PC-3 (cell line): ENCODE results near the gene USP53. TPM values are rescaled to one million over a fixed set of nuclear protein-coding genes. Genes with fewer than 3 reads are reported as not detected.

ENCODE experiments used
- ATAC-seq: fragments of 200-7000 bp; cut with Tn5 transposase; 2 replicates; pipeline ENCODE4 v1.9.1; 2020; ENCODE audit warnings: mild to moderate bottlenecking, moderate library complexity
- BruUV-seq: library from RNA; stranded (reverse); fragments of 400-500 nt; replicated peaks from 2 replicates; lab custom pipeline; 2021; lab: Mats Ljungman, UMichigan
- CTCF ChIA-PET: fragments of 300-600 bp; sonication (Branson Sonifier 250); formaldehyde crosslinking; loops from one replicate; lab custom pipeline; 2022; ENCODE audit warnings: antibody characterized with exemption; lab: Charles Lee
- POLR2A ChIA-PET: fragments of 300-600 bp; sonication (Branson Sonifier 250); formaldehyde crosslinking; loops from one replicate; lab custom pipeline; 2022; ENCODE audit warnings: antibody characterized with exemption; ENCODE audit not compliant: unreplicated experiment; lab: Charles Lee
- DNase-seq: peaks from one replicate; pipeline ENCODE4 v3.0.0-alpha.2; 2015
- H2AFZ ChIP-seq: fragments of 300-600 bp; sonication (generic); 2 replicates; pipeline ENCODE4 v1.6.0; 2016; ENCODE audit warnings: antibody characterized with exemption, low read length
- H3F3A ChIP-seq: fragments of 300-600 bp; sonication (generic); one replicate; pipeline ENCODE4 v1.6.0; 2017; ENCODE audit warnings: antibody characterized with exemption, low read length, control low read depth, mild to moderate bottlenecking; ENCODE audit not compliant: unreplicated experiment
- H3K27ac ChIP-seq: fragments of 300-600 bp; sonication (generic); 2 replicates; pipeline ENCODE4 v1.5.1; 2016; ENCODE audit warnings: mild to moderate bottlenecking, low read length
- H3K27me3 ChIP-seq: fragments of 300-600 bp; sonication (generic); 2 replicates; pipeline ENCODE4 v1.6.1; 2016; ENCODE audit warnings: low read length, mixed read lengths
- H3K36me3 ChIP-seq: fragments of 300-600 bp; sonication (generic); 2 replicates; pipeline ENCODE4 v1.6.1; 2016; ENCODE audit warnings: low read depth, mixed run types, low read length, mixed read lengths
- H3K4me1 ChIP-seq: fragments of 300-600 bp; sonication (generic); 2 replicates; pipeline ENCODE4 v1.5.1; 2016; ENCODE audit warnings: low read length; ENCODE audit not compliant: insufficient read depth
- H3K4me2 ChIP-seq: fragments of 300-600 bp; sonication (generic); 2 replicates; pipeline ENCODE4 v1.6.0; 2016; ENCODE audit warnings: low read length
- H3K4me3 ChIP-seq: fragments of 300-600 bp; sonication (generic); 2 replicates; pipeline ENCODE4 v1.5.1; 2016; ENCODE audit warnings: mild to moderate bottlenecking, low read length, mixed read lengths
- H3K79me2 ChIP-seq: fragments of 300-600 bp; sonication (generic); 2 replicates; pipeline ENCODE4 v1.6.1; 2017; ENCODE audit warnings: low read length, mixed read lengths
- H3K9ac ChIP-seq: fragments of 300-600 bp; sonication (generic); 2 replicates; pipeline ENCODE4 v1.6.0; 2016; ENCODE audit warnings: mild to moderate bottlenecking, low read length
- H3K9me2 ChIP-seq: fragments of 300-600 bp; sonication (generic); replicated peaks from 2 replicates; pipeline ENCODE4 v1.6.1; 2016; ENCODE audit warnings: mixed run types, low read length, mixed read lengths
- H3K9me3 ChIP-seq: fragments of 300-600 bp; sonication (generic); 2 replicates; pipeline ENCODE4 v1.6.1; 2016; ENCODE audit warnings: low read length, mixed read lengths
- H4K20me1 ChIP-seq: fragments of 300-600 bp; sonication (generic); 2 replicates; pipeline ENCODE4 v1.6.1; 2016; ENCODE audit warnings: low read length, mixed read lengths
- EZH2 ChIP-seq: fragments of 300-600 bp; sonication (generic); IDR thresholded peaks from one replicate; pipeline ENCODE4 v1.6.1; 2017; ENCODE audit warnings: antibody characterized with exemption, mild to moderate bottlenecking, low read length; ENCODE audit not compliant: unreplicated experiment
- EZH2phosphoT487 ChIP-seq: fragments of 300-600 bp; sonication (generic); IDR thresholded peaks from 2 replicates; pipeline ENCODE4 v1.6.1; 2018; ENCODE audit warnings: mild to moderate bottlenecking, antibody characterized with exemption, low read length, borderline replicate concordance
- intact Hi-C: fragments of 100-400 bp; cut with micrococcal nuclease; formaldehyde crosslinking; loops from 2 replicates; pipeline ENCODE4 v1.9.0; 2023
- total RNA-seq: library from RNA; depleted of rRNA; stranded (reverse); fragments of >200 nt; gene quantifications from 2 replicates; pipeline ENCODE4 v1.2.3, GENCODE V29; 2014
- TF ChIP-seq, protein P1 (sequence below): fragments of 300-600 bp; sonication (generic); conservative IDR thresholded peaks from 2 replicates; pipeline ENCODE4 v1.5.1; 2017; ENCODE audit warnings: antibody characterized with exemption, low read depth, mild to moderate bottlenecking, low read length

The USP53 gene
- total RNA-seq, 1 experiment from 2014 or later: 8.7 TPM

- Histone ChIP-seq H2AFZ (no peak overlapping the region), H3K36me3 (no peaks in the 10 kb centered on the region), H3K27ac (no peak overlapping the region)
Measured at GRCh38 chr4:119179011-119179410, 33.5 kb upstream of the USP53 start.

GRCh38 chr4:119184128-119184527, 28.4 kb upstream of the USP53 start:
- Histone ChIP-seq H3K9me3 (no peaks in the 10 kb centered on the region), H3K4me2 (no peak overlapping the region), H3K4me1 (no peaks in the 10 kb centered on the region), H3K27ac (no peak overlapping the region), H3K79me2 (no peaks in the 10 kb centered on the region), H3K9me2 (no peaks in the 10 kb centered on the region), H4K20me1 (no peaks in the 10 kb centered on the region), H3K27me3 (no peaks in the 10 kb centered on the region), H2AFZ (no peak overlapping the region), H3K4me3 (no peak overlapping the region), H3K9ac (no peak overlapping the region), H3F3A (no peaks in the 10 kb centered on the region), H3K36me3 (no peaks in the 10 kb centered on the region)
- ATAC-seq (no peak), DNase-seq (no peak)
- intact Hi-C loops: no loop called here
- ChIA-PET POLR2A (interaction anchor here (0.6 kb wide), 1 partner anchor 54 kb away, joined by 6 read pairs; no protein-coding TSS in a partner anchor), CTCF (no interaction called here)
- no TSS peak for BruUV-seq
- TF ChIP-seq EZH2 (no peak), EZH2phosphoT487 (no peak)
- TF ChIP-seq, protein P1, sequence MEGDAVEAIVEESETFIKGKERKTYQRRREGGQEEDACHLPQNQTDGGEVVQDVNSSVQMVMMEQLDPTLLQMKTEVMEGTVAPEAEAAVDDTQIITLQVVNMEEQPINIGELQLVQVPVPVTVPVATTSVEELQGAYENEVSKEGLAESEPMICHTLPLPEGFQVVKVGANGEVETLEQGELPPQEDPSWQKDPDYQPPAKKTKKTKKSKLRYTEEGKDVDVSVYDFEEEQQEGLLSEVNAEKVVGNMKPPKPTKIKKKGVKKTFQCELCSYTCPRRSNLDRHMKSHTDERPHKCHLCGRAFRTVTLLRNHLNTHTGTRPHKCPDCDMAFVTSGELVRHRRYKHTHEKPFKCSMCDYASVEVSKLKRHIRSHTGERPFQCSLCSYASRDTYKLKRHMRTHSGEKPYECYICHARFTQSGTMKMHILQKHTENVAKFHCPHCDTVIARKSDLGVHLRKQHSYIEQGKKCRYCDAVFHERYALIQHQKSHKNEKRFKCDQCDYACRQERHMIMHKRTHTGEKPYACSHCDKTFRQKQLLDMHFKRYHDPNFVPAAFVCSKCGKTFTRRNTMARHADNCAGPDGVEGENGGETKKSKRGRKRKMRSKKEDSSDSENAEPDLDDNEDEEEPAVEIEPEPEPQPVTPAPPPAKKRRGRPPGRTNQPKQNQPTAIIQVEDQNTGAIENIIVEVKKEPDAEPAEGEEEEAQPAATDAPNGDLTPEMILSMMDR: no peak

More at GRCh38 chr4:119179011-119179410, 33.5 kb upstream of the USP53 start:
- H3K9me2 ChIP-seq: no peaks in the 10 kb centered on the region
- H3K9ac ChIP-seq: no peak overlapping the region
- intact Hi-C loops: no loop called here
- ChIA-PET POLR2A (no interaction called here), CTCF (no interaction called here)
- H3K27me3 ChIP-seq: no peaks in the 10 kb centered on the region
- TF ChIP-seq, protein P1: no peak
- TF ChIP-seq EZH2 (no peak), EZH2phosphoT487 (no peak)
- H3K79me2 ChIP-seq: no peaks in the 10 kb centered on the region
- H3K4me1 ChIP-seq: no peaks in the 10 kb centered on the region
- no TSS peak for BruUV-seq
- H4K20me1 ChIP-seq: no peaks in the 10 kb centered on the region
- no peak overlapping the region for H3K4me2 ChIP-seq
- no peak overlapping the region for H3K4me3 ChIP-seq
- H3K9me3 ChIP-seq: no peaks in the 10 kb centered on the region
- no peaks in the 10 kb centered on the region for H3F3A ChIP-seq
- ATAC-seq (no peak), DNase-seq (no peak)

DNA sequence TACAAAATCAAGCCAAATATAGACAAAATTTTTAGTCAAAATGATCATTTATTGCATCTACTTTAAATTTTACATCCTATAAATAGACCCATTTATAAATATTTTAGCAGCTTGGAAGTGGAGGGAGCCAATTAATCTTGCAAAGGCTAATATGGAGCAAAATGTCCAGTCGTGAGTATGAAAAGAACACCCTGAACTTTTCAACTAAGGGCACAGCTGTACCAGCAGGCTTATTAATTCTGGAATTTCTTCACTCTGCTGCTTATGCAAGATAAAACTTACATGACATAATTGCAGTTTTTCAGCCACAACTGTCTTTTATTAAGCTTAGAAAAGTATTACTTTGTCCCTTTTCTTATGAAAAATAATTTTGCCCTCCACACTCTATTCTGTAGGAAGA, 22.9 kb upstream of the USP53 start:
- no TSS peak for BruUV-seq

More for the DNA sequence above, 22.9 kb upstream of the USP53 start:
- no peak for DNase-seq
- no peaks in the 10 kb centered on the region for H3K9me3 ChIP-seq
- no peak overlapping the region for H3K9ac ChIP-seq
- H3K27ac ChIP-seq: no peak overlapping the region
- H4K20me1 ChIP-seq: no peaks in the 10 kb centered on the region
- ATAC-seq: no peak
- no peak overlapping the region for H3K4me3 ChIP-seq
- no peaks in the 10 kb centered on the region for H3F3A ChIP-seq
- intact Hi-C loops: no loop called here
- no peaks in the 10 kb centered on the region for H3K4me1 ChIP-seq
- CTCF ChIA-PET: no interaction called here
- H3K9me2 ChIP-seq: no peaks in the 10 kb centered on the region
- no peak overlapping the region for H3K4me2 ChIP-seq
- no peaks in the 10 kb centered on the region for H3K36me3 ChIP-seq
- H3K27me3 ChIP-seq: no peaks in the 10 kb centered on the region
- no peak overlapping the region for H2AFZ ChIP-seq
- no peaks in the 10 kb centered on the region for H3K79me2 ChIP-seq
- POLR2A ChIA-PET: no interaction called here
- TF ChIP-seq, protein P1: no peak
- no peak for TF ChIP-seq EZH2
- no peak for TF ChIP-seq EZH2phosphoT487
